ENCODE results near the gene EPHB2.
A peak's percentile ranks its signal among the peaks of the same experiment; 100 is the strongest.

Gene EPHB2

DNA sequence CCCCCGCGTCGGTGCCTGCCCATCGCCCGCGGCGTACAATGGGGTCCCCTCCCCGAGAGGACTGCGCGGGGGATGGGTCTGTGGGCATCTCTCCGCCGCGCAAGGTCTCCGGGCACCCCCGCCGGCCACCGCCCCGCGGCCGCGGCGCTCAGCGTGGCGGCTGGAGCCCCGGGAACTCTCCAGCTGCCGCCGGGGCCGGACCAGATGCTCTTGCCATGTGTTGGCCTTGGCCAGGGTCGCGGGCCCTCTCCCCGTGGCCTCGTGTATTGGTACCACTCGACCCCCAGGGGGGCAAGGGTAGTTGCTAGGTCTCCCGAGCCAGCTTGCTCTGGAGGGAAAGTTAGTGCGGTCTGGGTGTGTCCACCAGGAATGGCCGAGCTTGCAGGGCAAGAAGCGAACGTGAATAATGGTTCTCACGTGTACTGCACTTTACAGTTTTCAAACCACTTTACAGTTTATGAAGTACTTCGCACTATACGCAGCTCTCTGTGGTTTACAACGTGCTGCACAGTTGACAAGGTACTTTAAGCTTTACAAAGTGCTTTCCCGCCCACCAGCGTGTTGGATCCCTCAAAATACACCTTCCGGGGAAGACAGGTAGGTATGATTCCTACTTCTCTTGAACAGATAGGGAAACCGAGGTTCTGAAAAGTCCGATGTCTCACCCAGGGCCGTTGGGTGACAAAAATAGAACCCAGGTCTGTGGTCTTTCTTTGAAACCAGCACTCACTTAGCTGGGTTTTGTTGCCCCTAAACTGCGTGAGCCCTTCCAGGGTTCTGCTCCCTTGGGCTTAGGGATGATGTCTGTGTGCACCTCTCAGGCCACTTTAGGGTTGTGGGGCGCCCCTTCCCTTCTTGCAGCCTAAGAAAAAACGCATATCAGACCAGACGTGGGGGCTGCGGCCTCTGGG lies 1.2 kb downstream of the EPHB2 start:
- Histone ChIP-seq H3K4me1 (ENCODE audit: control insufficient read depth, insufficient read depth, low read length) (peaks cover 16% of the 10 kb centered on the region), H3K4me2 (ENCODE audit: low read length) (peak overlapping the region; percentile 91), H3K9me3 (replicated peaks; ENCODE audit: low read length) (no peaks in the 10 kb centered on the region), H3K9ac (ENCODE audit: low read depth, low read length) (no peak overlapping the region), H3K27me3 (ENCODE audit: control insufficient read depth, insufficient read depth, low read length) (no peaks in the 10 kb centered on the region), H3K36me3 (ENCODE audit: insufficient read depth, low read length) (no peaks in the 10 kb centered on the region), H3K4me3 (ENCODE audit: low read length) (peak overlapping the region; percentile 71)

GRCh38 chr1:22712502-22713271 lies 2.0 kb downstream of the EPHB2 start:
- Histone ChIP-seq H3K9me3 (replicated peaks; ENCODE audit: low read length) (no peaks in the 10 kb centered on the region), H3K36me3 (ENCODE audit: insufficient read depth, low read length) (no peaks in the 10 kb centered on the region), H3K27me3 (ENCODE audit: control insufficient read depth, insufficient read depth, low read length) (no peaks in the 10 kb centered on the region), H3K4me3 (ENCODE audit: low read length) (no peak overlapping the region), H3K9ac (ENCODE audit: low read depth, low read length) (no peak overlapping the region), H3K4me1 (ENCODE audit: control insufficient read depth, insufficient read depth, low read length) (peaks cover 16% of the 10 kb centered on the region), H3K4me2 (ENCODE audit: low read length) (peak overlapping the region; percentile 91)

DNA sequence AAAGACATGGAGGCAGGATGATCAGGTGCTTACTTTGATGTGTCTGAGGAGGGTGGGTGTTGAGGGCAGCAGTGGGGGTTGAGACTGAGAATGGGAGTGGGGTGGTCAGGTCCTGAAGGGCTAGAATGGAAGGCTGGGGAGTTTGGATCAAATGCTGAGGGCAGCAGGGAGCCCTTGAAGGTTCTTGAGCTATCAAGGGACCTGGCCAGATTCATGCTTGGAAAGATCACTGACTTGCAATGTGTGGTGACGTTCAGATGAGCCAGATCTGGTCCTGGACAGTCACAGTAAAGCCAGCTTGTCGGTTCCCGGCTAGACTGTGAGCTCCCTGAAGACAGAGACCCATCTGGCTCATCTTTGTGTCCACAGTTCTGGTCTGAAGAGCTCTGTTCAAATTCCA lies 3.8 kb downstream of the EPHB2 start:
- no peaks in the 10 kb centered on the region for H3K9me3 ChIP-seq (replicated peaks; ENCODE audit: low read length)
- H3K4me3 ChIP-seq (ENCODE audit: low read length): no peak overlapping the region
- H3K9ac ChIP-seq (ENCODE audit: low read depth, low read length): no peak overlapping the region
- no peaks in the 10 kb centered on the region for H3K36me3 ChIP-seq (ENCODE audit: insufficient read depth, low read length)
- peaks cover 16% of the 10 kb centered on the region for H3K4me1 ChIP-seq (ENCODE audit: control insufficient read depth, insufficient read depth, low read length)
- H3K4me2 ChIP-seq (ENCODE audit: low read length): no peak overlapping the region
- no peaks in the 10 kb centered on the region for H3K27me3 ChIP-seq (ENCODE audit: control insufficient read depth, insufficient read depth, low read length)

GRCh38 chr1:22717037-22717760 lies 6.6 kb downstream of the EPHB2 start:
- Histone ChIP-seq H3K4me2 (ENCODE audit: low read length) (no peak overlapping the region), H3K9ac (ENCODE audit: low read depth, low read length) (no peak overlapping the region), H3K36me3 (ENCODE audit: insufficient read depth, low read length) (no peaks in the 10 kb centered on the region), H3K4me3 (ENCODE audit: low read length) (no peak overlapping the region), H3K9me3 (replicated peaks; ENCODE audit: low read length) (no peaks in the 10 kb centered on the region), H3K27me3 (ENCODE audit: control insufficient read depth, insufficient read depth, low read length) (no peaks in the 10 kb centered on the region), H3K4me1 (ENCODE audit: control insufficient read depth, insufficient read depth, low read length) (peaks cover 6% of the 10 kb centered on the region)

DNA sequence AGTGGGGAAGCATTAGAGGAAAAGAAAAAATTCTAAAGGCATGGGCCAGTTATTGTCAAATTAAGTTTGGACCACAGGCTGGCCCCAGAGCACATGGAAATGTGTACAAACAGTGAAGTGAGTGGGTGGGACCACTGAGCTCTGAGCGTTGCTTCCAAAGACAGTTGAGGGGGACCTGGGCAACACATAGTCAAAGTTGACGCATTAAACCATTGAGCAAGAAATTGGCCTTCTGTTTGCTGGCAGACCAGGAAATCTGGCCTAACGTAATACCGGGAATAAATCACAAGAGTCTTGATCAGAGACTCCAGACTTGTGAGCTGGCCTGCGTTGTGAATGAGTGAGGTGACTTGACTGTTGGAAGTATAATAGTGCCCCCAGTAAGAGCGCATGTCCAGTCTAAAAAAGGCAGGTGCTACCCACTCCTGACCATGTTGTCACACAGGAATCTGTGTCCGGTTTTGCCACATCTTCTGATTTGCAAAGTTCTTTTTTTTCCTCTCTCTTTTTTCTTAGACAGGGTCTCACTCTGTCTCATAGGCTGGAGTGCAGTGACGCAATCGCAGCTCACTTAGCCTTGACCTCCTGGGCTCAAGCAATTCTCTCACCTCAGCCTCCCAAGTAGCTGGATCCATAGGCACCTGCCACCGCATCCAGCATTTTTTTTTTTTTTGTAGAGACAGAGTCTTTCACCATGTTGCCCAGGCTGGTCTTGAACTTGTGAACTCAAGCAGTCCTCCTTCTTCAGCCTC lies 10.7 kb downstream of the EPHB2 start:
- H3K4me3 ChIP-seq (ENCODE audit: low read length): no peak overlapping the region
- no peaks in the 10 kb centered on the region for H3K36me3 ChIP-seq (ENCODE audit: insufficient read depth, low read length)
- peaks cover 8% of the 10 kb centered on the region for H3K27me3 ChIP-seq (ENCODE audit: control insufficient read depth, insufficient read depth, low read length)
- no peak overlapping the region for H3K9ac ChIP-seq (ENCODE audit: low read depth, low read length)
- H3K4me1 ChIP-seq (ENCODE audit: control insufficient read depth, insufficient read depth, low read length): no peaks in the 10 kb centered on the region
- H3K9me3 ChIP-seq (replicated peaks; ENCODE audit: low read length): no peaks in the 10 kb centered on the region
- H3K4me2 ChIP-seq (ENCODE audit: low read length): no peak overlapping the region

- no peak overlapping the region for H3K4me2 ChIP-seq (ENCODE audit: low read length)
- H3K9me3 ChIP-seq (replicated peaks; ENCODE audit: low read length): no peaks in the 10 kb centered on the region
- peaks cover 8% of the 10 kb centered on the region for H3K27me3 ChIP-seq (ENCODE audit: control insufficient read depth, insufficient read depth, low read length)
- no peak overlapping the region for H3K9ac ChIP-seq (ENCODE audit: low read depth, low read length)
- H3K4me3 ChIP-seq (ENCODE audit: low read length): no peak overlapping the region
- H3K36me3 ChIP-seq (ENCODE audit: insufficient read depth, low read length): no peaks in the 10 kb centered on the region
- H3K4me1 ChIP-seq (ENCODE audit: control insufficient read depth, insufficient read depth, low read length): no peaks in the 10 kb centered on the region
These were observed 12.4 kb downstream of the EPHB2 start for GRCh38 chr1:22722901-22723550.

- no peak overlapping the region for H3K4me3 ChIP-seq (ENCODE audit: low read length)
- H3K36me3 ChIP-seq (ENCODE audit: insufficient read depth, low read length): no peaks in the 10 kb centered on the region
- peaks cover 8% of the 10 kb centered on the region for H3K27me3 ChIP-seq (ENCODE audit: control insufficient read depth, insufficient read depth, low read length)
- H3K9me3 ChIP-seq (replicated peaks; ENCODE audit: low read length): no peaks in the 10 kb centered on the region
- no peak overlapping the region for H3K4me2 ChIP-seq (ENCODE audit: low read length)
- no peak overlapping the region for H3K9ac ChIP-seq (ENCODE audit: low read depth, low read length)
- no peaks in the 10 kb centered on the region for H3K4me1 ChIP-seq (ENCODE audit: control insufficient read depth, insufficient read depth, low read length)
These were observed 17.2 kb downstream of the EPHB2 start for GRCh38 chr1:22727873-22728272.

DNA sequence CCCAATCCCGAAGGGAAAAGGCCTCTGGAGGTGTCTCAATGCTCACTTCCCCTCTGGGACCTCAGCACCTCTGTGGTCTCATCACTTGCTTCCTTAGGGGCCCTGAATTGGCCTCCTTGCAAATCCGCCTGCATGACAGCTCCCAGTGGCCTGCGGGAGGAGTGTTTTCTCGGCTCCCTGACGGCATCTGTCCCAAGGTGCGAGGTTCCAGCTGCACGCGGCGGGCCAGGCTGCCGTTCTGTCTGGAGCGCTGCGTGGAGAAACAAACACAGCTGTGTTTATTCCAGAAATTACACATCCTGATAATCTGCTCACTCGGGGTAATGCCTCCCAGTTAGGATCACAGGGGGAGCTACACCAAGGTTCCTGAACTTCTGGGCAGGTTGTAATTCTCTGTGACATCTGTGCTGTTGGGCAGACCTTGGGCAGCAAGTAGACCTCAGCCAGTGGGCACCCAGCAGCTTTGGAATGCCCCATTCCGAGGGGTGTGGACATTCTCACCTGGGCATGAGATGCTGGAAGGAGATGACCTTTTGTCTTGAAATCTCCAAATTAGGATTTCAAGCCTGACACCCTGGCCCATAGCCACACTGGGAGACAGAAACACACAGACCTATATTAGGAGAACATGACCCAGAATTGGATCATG lies 18.2 kb downstream of the EPHB2 start:
- H3K9ac ChIP-seq (ENCODE audit: low read depth, low read length): no peak overlapping the region
- H3K4me2 ChIP-seq (ENCODE audit: low read length): no peak overlapping the region
- H3K4me1 ChIP-seq (ENCODE audit: control insufficient read depth, insufficient read depth, low read length): no peaks in the 10 kb centered on the region
- H3K36me3 ChIP-seq (ENCODE audit: insufficient read depth, low read length): no peaks in the 10 kb centered on the region
- no peak overlapping the region for H3K4me3 ChIP-seq (ENCODE audit: low read length)
- H3K9me3 ChIP-seq (replicated peaks; ENCODE audit: low read length): no peaks in the 10 kb centered on the region
- peaks cover 8% of the 10 kb centered on the region for H3K27me3 ChIP-seq (ENCODE audit: control insufficient read depth, insufficient read depth, low read length)

- no peak overlapping the region for H3K9ac ChIP-seq (ENCODE audit: low read depth, low read length)
- no peak overlapping the region for H3K4me3 ChIP-seq (ENCODE audit: low read length)
- peaks cover 8% of the 10 kb centered on the region for H3K27me3 ChIP-seq (ENCODE audit: control insufficient read depth, insufficient read depth, low read length)
- H3K9me3 ChIP-seq (replicated peaks; ENCODE audit: low read length): no peaks in the 10 kb centered on the region
- H3K4me1 ChIP-seq (ENCODE audit: control insufficient read depth, insufficient read depth, low read length): no peaks in the 10 kb centered on the region
- no peak overlapping the region for H3K4me2 ChIP-seq (ENCODE audit: low read length)
- no peaks in the 10 kb centered on the region for H3K36me3 ChIP-seq (ENCODE audit: insufficient read depth, low read length)
These were observed 18.7 kb downstream of the EPHB2 start for GRCh38 chr1:22729400-22729773.

GRCh38 chr1:22729912-22730311 lies 19.3 kb downstream of the EPHB2 start:
- peaks cover 7% of the 10 kb centered on the region for H3K27me3 ChIP-seq (ENCODE audit: control insufficient read depth, insufficient read depth, low read length)
- H3K4me1 ChIP-seq (ENCODE audit: control insufficient read depth, insufficient read depth, low read length): no peaks in the 10 kb centered on the region
- H3K9me3 ChIP-seq (replicated peaks; ENCODE audit: low read length): no peaks in the 10 kb centered on the region
- H3K4me3 ChIP-seq (ENCODE audit: low read length): no peak overlapping the region
- no peak overlapping the region for H3K9ac ChIP-seq (ENCODE audit: low read depth, low read length)
- H3K36me3 ChIP-seq (ENCODE audit: insufficient read depth, low read length): no peaks in the 10 kb centered on the region
- H3K4me2 ChIP-seq (ENCODE audit: low read length): no peak overlapping the region
